ENCODE results near the gene TUBD1. TPM values are rescaled to one million over a fixed set of nuclear protein-coding genes. Genes with fewer than 3 reads are reported as not detected.
A peak's percentile ranks its signal among the peaks of the same experiment; 100 is the strongest.

The TUBD1 gene
- total RNA-seq, 2 donors from 2014 or later, result 17.5 to 24.1 TPM

- no peaks in the 10 kb centered on the region for H3K9me3 Mint-ChIP-seq
- no peak overlapping the region for H3K4me3 Mint-ChIP-seq
- H3K27me3 ChIP-seq (ENCODE audit: control insufficient read depth, insufficient read depth, low read length, poor library complexity, severe bottlenecking), result no peaks in the 10 kb centered on the region
- H3K36me3 ChIP-seq (ENCODE audit: control insufficient read depth, insufficient read depth, low read length), result peaks cover 25% of the 10 kb centered on the region
- no peaks in the 10 kb centered on the region for H3K9me3 ChIP-seq (ENCODE audit: control insufficient read depth, low read length)
- H3K27ac ChIP-seq (ENCODE audit: low read depth, low read length), result no peak overlapping the region
- no peaks in the 10 kb centered on the region for H3K27me3 Mint-ChIP-seq (ENCODE audit: insufficient read depth)
- peaks cover 3% of the 10 kb centered on the region for H3K4me1 Mint-ChIP-seq
- H3K27ac Mint-ChIP-seq, result no peak overlapping the region
- no peak overlapping the region for H3K9ac ChIP-seq (ENCODE audit: extremely low read depth, low read length, poor library complexity, severe bottlenecking)
- H3K36me3 Mint-ChIP-seq (ENCODE audit: low read depth), result peaks cover 35% of the 10 kb centered on the region
- no peak for DNase-seq
- H3K4me3 ChIP-seq (ENCODE audit: low read length), result no peak overlapping the region
- 84% methylated on average over 2 of the region's 2 CpGs; no CpG with 5 or more reads in 1 of the 2 experiments for WGBS, 2 experiments (ENCODE audit: insufficient coverage in 1 of 2, insufficient read length in 1 of 2)
- TF ChIP-seq, protein P1, sequence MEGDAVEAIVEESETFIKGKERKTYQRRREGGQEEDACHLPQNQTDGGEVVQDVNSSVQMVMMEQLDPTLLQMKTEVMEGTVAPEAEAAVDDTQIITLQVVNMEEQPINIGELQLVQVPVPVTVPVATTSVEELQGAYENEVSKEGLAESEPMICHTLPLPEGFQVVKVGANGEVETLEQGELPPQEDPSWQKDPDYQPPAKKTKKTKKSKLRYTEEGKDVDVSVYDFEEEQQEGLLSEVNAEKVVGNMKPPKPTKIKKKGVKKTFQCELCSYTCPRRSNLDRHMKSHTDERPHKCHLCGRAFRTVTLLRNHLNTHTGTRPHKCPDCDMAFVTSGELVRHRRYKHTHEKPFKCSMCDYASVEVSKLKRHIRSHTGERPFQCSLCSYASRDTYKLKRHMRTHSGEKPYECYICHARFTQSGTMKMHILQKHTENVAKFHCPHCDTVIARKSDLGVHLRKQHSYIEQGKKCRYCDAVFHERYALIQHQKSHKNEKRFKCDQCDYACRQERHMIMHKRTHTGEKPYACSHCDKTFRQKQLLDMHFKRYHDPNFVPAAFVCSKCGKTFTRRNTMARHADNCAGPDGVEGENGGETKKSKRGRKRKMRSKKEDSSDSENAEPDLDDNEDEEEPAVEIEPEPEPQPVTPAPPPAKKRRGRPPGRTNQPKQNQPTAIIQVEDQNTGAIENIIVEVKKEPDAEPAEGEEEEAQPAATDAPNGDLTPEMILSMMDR (conservative IDR thresholded peaks at IDR 0.05), result peak; percentile 41
- H3K4me1 ChIP-seq (ENCODE audit: control insufficient read depth, insufficient read depth, low read length), result no peaks in the 10 kb centered on the region
Observed at GRCh38 chr17:59859444-59860025, 33.2 kb downstream of the TUBD1 start.

GRCh38 chr17:59858932-59859331, 33.8 kb downstream of the TUBD1 start:
- H3K27ac Mint-ChIP-seq, result no peak overlapping the region
- H3K4me1 Mint-ChIP-seq, result peaks cover 3% of the 10 kb centered on the region
- no peaks in the 10 kb centered on the region for H3K27me3 ChIP-seq (ENCODE audit: control insufficient read depth, insufficient read depth, low read length, poor library complexity, severe bottlenecking)

GRCh38 chr17:59858167-59858816, 34.5 kb downstream of the TUBD1 start:
- 94 to 100% methylated on average over 1 to 5 of the region's 5 CpGs for WGBS, 2 experiments (ENCODE audit: insufficient coverage in 1 of 2, insufficient read length in 1 of 2)
- Mint-ChIP-seq H3K4me1 (peaks cover 3% of the 10 kb centered on the region), H3K9me3 (no peaks in the 10 kb centered on the region), H3K36me3 (ENCODE audit: low read depth) (peaks cover 26% of the 10 kb centered on the region), H3K27ac (no peak overlapping the region), H3K27me3 (ENCODE audit: insufficient read depth) (no peaks in the 10 kb centered on the region), H3K4me3 (no peak overlapping the region)
- no peaks in the 10 kb centered on the region for H3K27me3 ChIP-seq (ENCODE audit: control insufficient read depth, insufficient read depth, low read length, poor library complexity, severe bottlenecking)
- no peak for DNase-seq
- H3K4me1 ChIP-seq (ENCODE audit: control insufficient read depth, insufficient read depth, low read length), result no peaks in the 10 kb centered on the region
- no peaks in the 10 kb centered on the region for H3K9me3 ChIP-seq (ENCODE audit: control insufficient read depth, low read length)
- no peak overlapping the region for H3K9ac ChIP-seq (ENCODE audit: extremely low read depth, low read length, poor library complexity, severe bottlenecking)
- no peak overlapping the region for H3K27ac ChIP-seq (ENCODE audit: low read depth, low read length)
- H3K4me3 ChIP-seq (ENCODE audit: low read length), result no peak overlapping the region
- TF ChIP-seq, protein P1 (conservative IDR thresholded peaks at IDR 0.05), result no peak
- H3K36me3 ChIP-seq (ENCODE audit: control insufficient read depth, insufficient read depth, low read length), result peaks cover 20% of the 10 kb centered on the region

More at GRCh38 chr17:59858932-59859331, 33.8 kb downstream of the TUBD1 start:
- no peaks in the 10 kb centered on the region for H3K4me1 ChIP-seq (ENCODE audit: control insufficient read depth, insufficient read depth, low read length)
- Mint-ChIP-seq H3K9me3 (no peaks in the 10 kb centered on the region), H3K27me3 (ENCODE audit: insufficient read depth) (no peaks in the 10 kb centered on the region), H3K36me3 (ENCODE audit: low read depth) (peaks cover 30% of the 10 kb centered on the region), H3K4me3 (no peak overlapping the region)
- H3K27ac ChIP-seq (ENCODE audit: low read depth, low read length), result no peak overlapping the region
- DNase-seq, result no peak
- WGBS, 2 experiments (ENCODE audit: insufficient coverage in 1 of 2, insufficient read length in 1 of 2), result 91% methylated on average over 3 of the region's 3 CpGs; no CpG with 5 or more reads in 1 of the 2 experiments
- H3K9me3 ChIP-seq (ENCODE audit: control insufficient read depth, low read length), result no peaks in the 10 kb centered on the region
- H3K9ac ChIP-seq (ENCODE audit: extremely low read depth, low read length, poor library complexity, severe bottlenecking), result no peak overlapping the region
- peaks cover 25% of the 10 kb centered on the region for H3K36me3 ChIP-seq (ENCODE audit: control insufficient read depth, insufficient read depth, low read length)
- no peak overlapping the region for H3K4me3 ChIP-seq (ENCODE audit: low read length)
- TF ChIP-seq, protein P1 (conservative IDR thresholded peaks at IDR 0.05), result no peak

Measured in endodermal cell (in vitro differentiated cells).